HEK293 (cell line): ENCODE results near the gene DUSP6.

ENCODE experiments used
- IKZF3 ChIP-seq: fragments of 450-650 bp; IDR thresholded peaks from 2 replicates; pipeline ENCODE4 v1.5.0; 2018; ENCODE audit warnings: missing biosample characterization, mild to moderate bottlenecking, missing genetic modification characterization, moderate library complexity
- OSR2 ChIP-seq: fragments of 450-650 bp; formaldehyde crosslinking; IDR thresholded peaks from 2 replicates; pipeline ENCODE4 v1.5.1; 2016; ENCODE audit warnings: missing biosample characterization, missing genetic modification characterization
- PRDM2 ChIP-seq: fragments of 450-650 bp; formaldehyde crosslinking; IDR thresholded peaks from 2 replicates; pipeline ENCODE4 v1.5.1; 2016; ENCODE audit warnings: missing biosample characterization, missing genetic modification characterization, borderline replicate concordance
- TRIM28 ChIP-seq: IDR thresholded peaks from 2 replicates; pipeline ENCODE4 v1.6.1; 2011; ENCODE audit warnings: low read length, control low read depth, borderline replicate concordance
- ZIC2 ChIP-seq: fragments of 450-650 bp; formaldehyde crosslinking; IDR thresholded peaks from 2 replicates; pipeline ENCODE4 v1.5.1; 2016; ENCODE audit warnings: missing biosample characterization, missing genetic modification characterization
- ZNF214 ChIP-seq: fragments of 450-650 bp; formaldehyde crosslinking; IDR thresholded peaks from 2 replicates; pipeline ENCODE4 v1.5.1; 2017; ENCODE audit warnings: missing biosample characterization, mild to moderate bottlenecking, missing genetic modification characterization, borderline replicate concordance
- ZNF354C ChIP-seq: fragments of 450-650 bp; formaldehyde crosslinking; IDR thresholded peaks from 2 replicates; pipeline ENCODE4 v1.5.1; 2016; ENCODE audit warnings: missing biosample characterization, missing genetic modification characterization, low read depth, borderline replicate concordance
- ZNF449 ChIP-seq: fragments of 450-650 bp; formaldehyde crosslinking; IDR thresholded peaks from 2 replicates; pipeline ENCODE4 v1.5.1; 2017; ENCODE audit warnings: missing biosample characterization, mild to moderate bottlenecking, missing genetic modification characterization, moderate library complexity
- ZNF529 ChIP-seq: fragments of 450-650 bp; formaldehyde crosslinking; IDR thresholded peaks from 2 replicates; pipeline ENCODE4 v1.5.1; 2017; ENCODE audit warnings: missing genetic modification characterization, missing biosample characterization; ENCODE audit not compliant: insufficient replicate concordance
- ZNF585B ChIP-seq: fragments of 450-650 bp; formaldehyde crosslinking; IDR thresholded peaks from 2 replicates; pipeline ENCODE4 v1.5.1; 2016; ENCODE audit warnings: missing biosample characterization, missing genetic modification characterization
- ZNF596 ChIP-seq: fragments of 450-650 bp; IDR thresholded peaks from 2 replicates; pipeline ENCODE4 v1.5.0; 2018; ENCODE audit warnings: missing biosample characterization, mild to moderate bottlenecking, missing genetic modification characterization, moderate library complexity
- ZNF791 ChIP-seq: fragments of 450-650 bp; formaldehyde crosslinking; IDR thresholded peaks from 2 replicates; pipeline ENCODE4 v1.5.1; 2016; ENCODE audit warnings: missing biosample characterization, missing genetic modification characterization
- ZNF843 ChIP-seq: fragments of 450-650 bp; formaldehyde crosslinking; IDR thresholded peaks from 2 replicates; pipeline ENCODE4 v1.5.1; 2016; ENCODE audit warnings: missing biosample characterization, missing genetic modification characterization
- TF ChIP-seq, protein P1 (sequence below): fragments of 450-650 bp; IDR thresholded peaks from 2 replicates; pipeline ENCODE4 v1.5.1; 2018; ENCODE audit warnings: missing biosample characterization, missing genetic modification characterization
- TF ChIP-seq, protein P2 (sequence below): fragments of 450-650 bp; formaldehyde crosslinking; IDR thresholded peaks from 2 replicates; pipeline ENCODE4 v1.5.1; 2016; ENCODE audit warnings: missing biosample characterization, missing genetic modification characterization
- TF ChIP-seq, protein P3 (sequence below): fragments of 450-650 bp; formaldehyde crosslinking; IDR thresholded peaks from 2 replicates; pipeline ENCODE4 v1.5.1; 2016; ENCODE audit warnings: missing biosample characterization, missing genetic modification characterization
- TF ChIP-seq, protein P4 (sequence below): fragments of 450-650 bp; formaldehyde crosslinking; IDR thresholded peaks from 2 replicates; pipeline ENCODE4 v1.5.0; 2017; ENCODE audit warnings: missing biosample characterization, missing genetic modification characterization, borderline replicate concordance

DUSP6 gene

GRCh38 chr12:89316705-89317139 lies 35.6 kb downstream of the DUSP6 start (continued):
- TF ChIP-seq ZNF791 (tag by site-specific recombination) = no peak
- peak; percentile 22; the same call in 1 of the 2 replicates for TF ChIP-seq OSR2 (tag by site-specific recombination)
- TF ChIP-seq IKZF3 (tag by site-specific recombination) = peak; percentile 52; the same call in 1 of the 2 replicates
- peak; percentile 74; the same call in 1 of the 2 replicates for TF ChIP-seq TRIM28
- TF ChIP-seq ZNF843 (tag by site-specific recombination) = peak; percentile 74
- no peak for TF ChIP-seq ZNF354C (tag by site-specific recombination)
- TF ChIP-seq, protein P1, sequence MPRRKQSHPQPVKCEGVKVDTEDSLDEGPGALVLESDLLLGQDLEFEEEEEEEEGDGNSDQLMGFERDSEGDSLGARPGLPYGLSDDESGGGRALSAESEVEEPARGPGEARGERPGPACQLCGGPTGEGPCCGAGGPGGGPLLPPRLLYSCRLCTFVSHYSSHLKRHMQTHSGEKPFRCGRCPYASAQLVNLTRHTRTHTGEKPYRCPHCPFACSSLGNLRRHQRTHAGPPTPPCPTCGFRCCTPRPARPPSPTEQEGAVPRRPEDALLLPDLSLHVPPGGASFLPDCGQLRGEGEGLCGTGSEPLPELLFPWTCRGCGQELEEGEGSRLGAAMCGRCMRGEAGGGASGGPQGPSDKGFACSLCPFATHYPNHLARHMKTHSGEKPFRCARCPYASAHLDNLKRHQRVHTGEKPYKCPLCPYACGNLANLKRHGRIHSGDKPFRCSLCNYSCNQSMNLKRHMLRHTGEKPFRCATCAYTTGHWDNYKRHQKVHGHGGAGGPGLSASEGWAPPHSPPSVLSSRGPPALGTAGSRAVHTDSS (tag by site-specific recombination) = no peak
- TF ChIP-seq, protein P2, sequence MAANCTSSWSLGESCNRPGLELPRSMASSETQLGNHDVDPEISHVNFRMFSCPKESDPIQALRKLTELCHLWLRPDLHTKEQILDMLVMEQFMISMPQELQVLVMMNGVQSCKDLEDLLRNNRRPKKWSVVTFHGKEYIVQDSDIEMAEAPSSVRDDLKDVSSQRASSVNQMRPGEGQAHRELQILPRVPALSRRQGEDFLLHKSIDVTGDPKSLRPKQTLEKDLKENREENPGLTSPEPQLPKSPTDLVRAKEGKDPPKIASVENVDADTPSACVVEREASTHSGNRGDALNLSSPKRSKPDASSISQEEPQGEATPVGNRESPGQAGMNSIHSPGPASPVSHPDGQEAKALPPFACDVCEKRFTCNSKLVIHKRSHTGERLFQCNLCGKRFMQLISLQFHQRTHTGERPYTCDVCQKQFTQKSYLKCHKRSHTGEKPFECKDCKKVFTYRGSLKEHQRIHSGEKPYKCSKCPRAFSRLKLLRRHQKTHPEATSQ = no peak
- no peak for TF ChIP-seq ZNF529 (tag by site-specific recombination)
- TF ChIP-seq ZIC2 = no peak
- no peak for TF ChIP-seq ZNF585B (tag by site-specific recombination)
- TF ChIP-seq ZNF214 (tag by site-specific recombination) = no peak
- no peak for TF ChIP-seq PRDM2 (tag by site-specific recombination)
- TF ChIP-seq, protein P3, sequence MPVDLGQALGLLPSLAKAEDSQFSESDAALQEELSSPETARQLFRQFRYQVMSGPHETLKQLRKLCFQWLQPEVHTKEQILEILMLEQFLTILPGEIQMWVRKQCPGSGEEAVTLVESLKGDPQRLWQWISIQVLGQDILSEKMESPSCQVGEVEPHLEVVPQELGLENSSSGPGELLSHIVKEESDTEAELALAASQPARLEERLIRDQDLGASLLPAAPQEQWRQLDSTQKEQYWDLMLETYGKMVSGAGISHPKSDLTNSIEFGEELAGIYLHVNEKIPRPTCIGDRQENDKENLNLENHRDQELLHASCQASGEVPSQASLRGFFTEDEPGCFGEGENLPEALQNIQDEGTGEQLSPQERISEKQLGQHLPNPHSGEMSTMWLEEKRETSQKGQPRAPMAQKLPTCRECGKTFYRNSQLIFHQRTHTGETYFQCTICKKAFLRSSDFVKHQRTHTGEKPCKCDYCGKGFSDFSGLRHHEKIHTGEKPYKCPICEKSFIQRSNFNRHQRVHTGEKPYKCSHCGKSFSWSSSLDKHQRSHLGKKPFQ (tag by site-specific recombination) = 0 out of 2 replicates have a peak, but pooled peaks have one; percentile 23
- TF ChIP-seq, protein P4, sequence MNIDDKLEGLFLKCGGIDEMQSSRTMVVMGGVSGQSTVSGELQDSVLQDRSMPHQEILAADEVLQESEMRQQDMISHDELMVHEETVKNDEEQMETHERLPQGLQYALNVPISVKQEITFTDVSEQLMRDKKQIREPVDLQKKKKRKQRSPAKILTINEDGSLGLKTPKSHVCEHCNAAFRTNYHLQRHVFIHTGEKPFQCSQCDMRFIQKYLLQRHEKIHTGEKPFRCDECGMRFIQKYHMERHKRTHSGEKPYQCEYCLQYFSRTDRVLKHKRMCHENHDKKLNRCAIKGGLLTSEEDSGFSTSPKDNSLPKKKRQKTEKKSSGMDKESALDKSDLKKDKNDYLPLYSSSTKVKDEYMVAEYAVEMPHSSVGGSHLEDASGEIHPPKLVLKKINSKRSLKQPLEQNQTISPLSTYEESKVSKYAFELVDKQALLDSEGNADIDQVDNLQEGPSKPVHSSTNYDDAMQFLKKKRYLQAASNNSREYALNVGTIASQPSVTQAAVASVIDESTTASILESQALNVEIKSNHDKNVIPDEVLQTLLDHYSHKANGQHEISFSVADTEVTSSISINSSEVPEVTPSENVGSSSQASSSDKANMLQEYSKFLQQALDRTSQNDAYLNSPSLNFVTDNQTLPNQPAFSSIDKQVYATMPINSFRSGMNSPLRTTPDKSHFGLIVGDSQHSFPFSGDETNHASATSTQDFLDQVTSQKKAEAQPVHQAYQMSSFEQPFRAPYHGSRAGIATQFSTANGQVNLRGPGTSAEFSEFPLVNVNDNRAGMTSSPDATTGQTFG (tag by site-specific recombination) = no peak
- no peak for TF ChIP-seq ZNF449
- TF ChIP-seq ZNF596 (tag by site-specific recombination) = 0 out of 2 replicates have a peak, but pooled peaks have one; percentile 7
